ENCODE results near the gene REV3L.
A peak's percentile ranks its signal among the peaks of the same experiment; 100 is the strongest.
"Not testable (repeated sequence)": the region's sequence is repeated elsewhere in the genome, so short reads cannot be mapped to it uniquely, and the experiment has no call there.

Gene REV3L

DNA sequence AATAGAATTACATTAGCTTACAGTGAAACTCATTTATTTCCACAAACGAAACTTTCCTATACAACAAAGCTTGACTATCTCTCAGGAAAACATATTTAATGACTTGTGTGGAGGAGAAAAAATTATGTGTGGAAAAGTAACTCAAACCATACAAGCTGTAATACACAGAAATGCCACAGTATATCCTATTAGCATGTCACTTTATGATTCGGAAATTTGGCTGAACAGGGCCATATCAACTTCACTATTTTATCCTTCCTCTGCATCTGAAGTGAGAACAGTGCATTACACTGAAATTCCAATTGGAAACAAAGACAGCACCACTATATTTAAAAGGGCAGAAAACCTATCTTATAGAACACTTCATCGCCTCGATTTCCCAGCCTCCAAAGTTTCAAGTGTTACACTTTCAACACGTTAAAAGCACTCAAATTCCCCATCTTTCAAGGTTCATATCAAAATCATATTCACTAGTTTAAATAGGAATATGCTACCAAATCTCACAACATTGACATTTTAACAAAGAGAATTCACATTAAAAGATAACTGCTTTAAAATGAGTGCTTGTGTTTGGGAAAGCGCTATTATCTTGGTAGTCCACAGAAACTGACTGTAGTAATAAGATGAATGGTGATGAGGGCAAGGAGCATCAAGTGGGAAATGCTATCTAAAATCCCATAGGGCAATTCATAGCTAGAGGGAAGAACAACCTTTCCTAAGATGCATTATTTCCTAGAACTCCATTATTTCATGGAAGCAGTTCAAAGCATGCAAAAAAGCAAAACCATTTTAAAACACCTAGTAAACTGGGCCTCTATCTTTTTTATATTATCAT is 1.8 kb downstream of the REV3L start:
- POLR2A ChIA-PET, result no interaction called here
- CTCF ChIA-PET, result interaction anchor here (1.6 kb wide), 1 partner anchor 222 kb away, joined by 8 read pairs; a partner anchor contains a TSS
- TF ChIP-seq, protein P1, sequence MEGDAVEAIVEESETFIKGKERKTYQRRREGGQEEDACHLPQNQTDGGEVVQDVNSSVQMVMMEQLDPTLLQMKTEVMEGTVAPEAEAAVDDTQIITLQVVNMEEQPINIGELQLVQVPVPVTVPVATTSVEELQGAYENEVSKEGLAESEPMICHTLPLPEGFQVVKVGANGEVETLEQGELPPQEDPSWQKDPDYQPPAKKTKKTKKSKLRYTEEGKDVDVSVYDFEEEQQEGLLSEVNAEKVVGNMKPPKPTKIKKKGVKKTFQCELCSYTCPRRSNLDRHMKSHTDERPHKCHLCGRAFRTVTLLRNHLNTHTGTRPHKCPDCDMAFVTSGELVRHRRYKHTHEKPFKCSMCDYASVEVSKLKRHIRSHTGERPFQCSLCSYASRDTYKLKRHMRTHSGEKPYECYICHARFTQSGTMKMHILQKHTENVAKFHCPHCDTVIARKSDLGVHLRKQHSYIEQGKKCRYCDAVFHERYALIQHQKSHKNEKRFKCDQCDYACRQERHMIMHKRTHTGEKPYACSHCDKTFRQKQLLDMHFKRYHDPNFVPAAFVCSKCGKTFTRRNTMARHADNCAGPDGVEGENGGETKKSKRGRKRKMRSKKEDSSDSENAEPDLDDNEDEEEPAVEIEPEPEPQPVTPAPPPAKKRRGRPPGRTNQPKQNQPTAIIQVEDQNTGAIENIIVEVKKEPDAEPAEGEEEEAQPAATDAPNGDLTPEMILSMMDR (IDR thresholded peaks at IDR 0.05; ENCODE audit: control extremely low read depth, extremely low read depth, low read depth, missing control alignments), result no peak
- DNase-seq (ENCODE audit: extremely low spot score), result no peak

DNA sequence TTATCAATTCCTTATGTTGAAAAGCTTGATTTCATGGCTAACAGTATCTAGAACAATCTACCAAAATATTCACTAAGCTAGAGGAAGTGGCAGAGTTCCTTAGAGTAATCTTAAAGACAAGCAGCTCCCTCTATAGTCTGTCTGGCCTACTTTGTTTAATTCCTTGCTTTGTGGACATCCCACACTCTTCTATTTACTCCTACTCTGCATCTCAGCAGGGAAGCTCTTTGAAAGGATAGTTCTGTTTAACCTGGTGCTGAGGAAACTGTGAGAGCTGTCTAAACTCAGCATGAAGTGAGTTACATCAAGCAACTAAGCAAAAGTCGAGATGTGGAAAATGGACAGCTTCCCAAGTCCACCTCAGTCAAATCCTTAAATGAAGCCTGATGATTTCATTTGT is 4.3 kb downstream of the REV3L start:
- TF ChIP-seq, protein P1 (IDR thresholded peaks at IDR 0.05; ENCODE audit: control extremely low read depth, extremely low read depth, low read depth, missing control alignments), result peak; percentile 55
- DNase-seq (ENCODE audit: extremely low spot score), result peak; percentile 43
- ChIA-PET CTCF (interaction anchor here (0.6 to 3.1 kb wide), 36 partner anchors 8 to 496 kb away, joined by 3 to 63 read pairs (median 4); a partner anchor contains a TSS), POLR2A (interaction anchor here (0.7 to 1.2 kb wide), 4 partner anchors 126 to 220 kb away, joined by 3 to 11 read pairs (median 3); a partner anchor contains a TSS)

DNA sequence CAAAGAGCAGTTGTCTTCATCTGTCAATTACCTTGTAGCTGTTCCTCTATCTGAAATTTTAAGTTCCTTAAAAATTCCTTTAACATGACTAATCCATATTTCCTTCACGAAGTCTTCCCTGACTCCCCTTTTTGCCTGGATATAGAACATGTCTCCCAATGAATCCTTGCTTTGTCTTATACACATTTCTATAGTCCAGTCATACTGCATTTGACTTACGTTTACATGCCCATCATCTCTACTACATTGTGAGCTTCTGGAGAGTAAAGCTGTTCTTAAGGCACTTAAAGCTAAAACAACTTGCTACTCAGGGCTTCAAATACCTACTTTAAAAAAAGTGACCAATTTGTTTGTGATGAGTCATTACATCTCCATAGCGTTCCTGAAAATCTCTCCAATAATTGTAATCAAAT is 4.9 kb downstream of the REV3L start:
- no peak for DNase-seq (ENCODE audit: extremely low spot score)
- CTCF ChIA-PET, result interaction anchor here (0.6 to 3.1 kb wide), 36 partner anchors 9 to 495 kb away, joined by 3 to 63 read pairs (median 4); a partner anchor contains a TSS
- POLR2A ChIA-PET, result interaction anchor here (0.7 to 1.2 kb wide), 4 partner anchors 125 to 219 kb away, joined by 3 to 11 read pairs (median 3); a partner anchor contains a TSS
- TF ChIP-seq, protein P1 (IDR thresholded peaks at IDR 0.05; ENCODE audit: control extremely low read depth, extremely low read depth, low read depth, missing control alignments), result no peak

DNA sequence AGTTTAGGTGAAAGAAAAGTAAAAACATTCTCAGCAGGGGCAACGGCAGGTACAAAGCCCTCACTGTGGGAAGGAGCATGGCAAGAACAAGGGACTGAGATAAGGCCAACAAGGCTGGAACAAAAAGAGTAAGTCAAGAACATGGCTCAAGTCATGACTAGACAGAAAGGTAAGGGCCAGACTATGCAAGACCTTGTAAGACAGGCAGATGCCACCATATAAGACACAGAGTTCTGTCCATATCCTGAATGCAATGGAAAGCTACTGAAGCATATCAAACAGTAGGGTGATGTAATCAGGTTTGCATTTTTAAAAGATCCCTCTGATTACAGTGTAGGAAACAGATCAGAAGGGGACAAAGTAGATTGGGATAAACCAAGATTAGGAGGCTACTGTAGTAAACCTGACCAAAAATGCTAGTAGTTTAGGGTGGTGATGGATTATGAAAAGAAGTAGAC is 5.5 kb downstream of the REV3L start:
- POLR2A ChIA-PET, result interaction anchor here (1.2 kb wide), 1 partner anchor 167 kb away, joined by 3 read pairs; no protein-coding TSS in a partner anchor
- CTCF ChIA-PET, result interaction anchor here (0.9 to 3.1 kb wide), 15 partner anchors 10 to 495 kb away, joined by 3 to 63 read pairs (median 4); a partner anchor contains a TSS
- DNase-seq (ENCODE audit: extremely low spot score), result peak; percentile 22
- TF ChIP-seq, protein P1 (IDR thresholded peaks at IDR 0.05; ENCODE audit: control extremely low read depth, extremely low read depth, low read depth, missing control alignments), result no peak

DNA sequence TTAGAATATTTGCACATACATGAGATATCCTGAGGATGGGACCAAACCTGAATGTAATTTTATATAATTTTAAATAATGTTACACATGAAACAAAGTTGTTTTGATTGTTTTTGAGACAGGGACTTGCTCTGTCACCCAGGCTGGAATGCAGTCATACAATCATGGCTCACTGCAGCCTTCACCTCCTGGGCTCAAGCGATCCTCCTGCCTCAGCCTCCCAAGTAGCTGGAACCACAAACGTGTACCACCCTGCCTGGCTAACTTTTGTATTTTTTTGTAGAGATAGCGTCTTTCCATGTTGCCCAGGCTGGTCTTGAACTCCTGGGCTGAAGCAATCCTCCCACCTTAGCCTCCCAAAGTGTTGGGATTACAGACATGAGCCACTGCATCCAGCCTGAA is 7.0 kb downstream of the REV3L start:
- CTCF ChIA-PET, result interaction anchor here (0.7 kb wide), 1 partner anchor 217 kb away, joined by 3 read pairs; a partner anchor contains a TSS
- POLR2A ChIA-PET; DNase-seq (ENCODE audit: extremely low spot score): not testable (repeated sequence)

DNA sequence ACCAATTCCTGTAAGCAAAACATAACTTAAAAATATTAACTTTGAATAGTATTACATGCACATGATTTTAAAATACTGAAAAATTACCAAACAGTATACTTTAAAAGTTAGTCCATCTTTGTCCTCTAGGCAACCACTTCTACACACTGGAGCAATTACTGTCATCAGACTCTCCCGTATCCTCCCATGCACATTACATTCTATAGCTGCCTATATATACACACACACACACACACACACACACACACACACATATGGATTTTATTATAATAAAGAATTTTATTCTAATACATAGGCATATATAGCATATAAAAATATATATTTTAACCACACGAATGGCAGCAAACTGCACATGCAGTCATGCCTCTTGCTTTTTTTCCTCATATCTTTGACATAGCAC is 8.2 kb downstream of the REV3L start:
- POLR2A ChIA-PET, result no interaction called here
- no peak for DNase-seq (ENCODE audit: extremely low spot score)
- CTCF ChIA-PET, result no interaction called here
- TF ChIP-seq, protein P1 (IDR thresholded peaks at IDR 0.05; ENCODE audit: control extremely low read depth, extremely low read depth, low read depth, missing control alignments), result no peak

DNA sequence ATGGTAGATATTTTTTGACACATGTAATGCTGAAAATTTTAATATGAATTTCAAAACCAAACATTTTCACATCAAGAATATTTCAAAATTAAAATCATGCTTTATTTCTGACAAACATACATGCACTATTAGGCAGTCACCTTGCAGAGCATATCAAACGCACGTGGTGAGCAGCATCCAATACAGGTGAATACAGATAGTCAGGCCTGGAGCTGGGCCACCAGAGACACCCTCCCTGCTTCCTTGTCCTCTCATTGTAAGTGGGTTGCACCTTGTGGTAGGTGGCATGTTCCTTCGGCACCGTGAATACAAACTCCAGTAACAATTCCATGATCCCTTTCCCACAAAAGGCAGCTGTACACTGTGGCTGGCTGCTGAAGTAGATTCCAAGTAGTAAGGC is 8.9 kb downstream of the REV3L start:
- TF ChIP-seq, protein P1 (IDR thresholded peaks at IDR 0.05; ENCODE audit: control extremely low read depth, extremely low read depth, low read depth, missing control alignments), result no peak
- ChIA-PET POLR2A (no interaction called here), CTCF (no interaction called here)
- no peak for DNase-seq (ENCODE audit: extremely low spot score)
